ENCODE data around the gene ATG14.
"Not testable (repeated sequence)": the region's sequence is repeated elsewhere in the genome, so short reads cannot be mapped to it uniquely, and the experiment has no call there.

The ATG14 gene

DNA sequence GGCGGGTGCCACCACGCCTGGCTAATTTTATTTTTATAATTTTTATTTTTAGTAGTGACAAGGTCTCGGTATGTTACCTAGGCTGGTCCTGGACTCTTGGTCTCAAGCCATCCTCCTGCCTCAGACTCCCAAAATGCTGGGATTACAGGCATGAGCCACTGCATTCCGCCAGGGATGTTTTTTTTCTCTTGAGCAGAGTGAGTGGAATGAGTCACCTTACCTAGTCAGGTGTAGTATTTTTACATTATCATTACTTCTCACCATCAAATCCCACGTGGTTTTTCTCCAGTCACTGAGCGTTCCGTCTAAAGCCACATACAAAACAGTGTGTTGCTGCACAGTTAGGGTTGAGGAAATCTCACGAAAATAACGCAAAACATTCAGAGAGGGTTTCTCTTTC, 29.7 kb upstream of the ATG14 start:
- Mint-ChIP-seq H3K4me3 (no peak overlapping the region), H3K9me3 (no peaks in the 10 kb centered on the region), H3K27me3 (no peaks in the 10 kb centered on the region), H3K4me1 (ENCODE audit: low read depth) (peaks cover 3% of the 10 kb centered on the region), H3K36me3 (ENCODE audit: low read depth) (no peaks in the 10 kb centered on the region), H3K27ac (no peak overlapping the region)

DNA sequence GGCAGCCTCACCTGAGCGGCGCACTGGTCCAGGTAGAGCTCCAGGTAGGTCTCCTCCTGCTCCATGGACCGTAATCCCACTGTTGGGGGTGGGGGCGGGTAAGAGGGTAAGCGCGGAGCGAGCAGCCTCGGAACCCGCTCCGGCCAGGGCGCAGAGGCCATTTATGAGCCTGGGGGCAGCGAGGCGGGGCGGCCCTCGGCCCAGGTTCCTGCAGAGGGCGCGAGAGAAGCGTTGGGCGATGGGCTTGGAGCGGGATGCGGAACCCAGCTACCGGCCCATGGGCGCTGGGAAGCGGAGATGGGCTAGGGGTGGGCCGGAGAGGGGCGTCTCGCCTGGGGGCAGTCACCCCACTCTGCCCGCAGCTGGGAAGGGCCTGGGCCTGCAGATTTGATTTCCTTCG, 28.8 kb upstream of the ATG14 start, which contains the start of gene TBPL2:
Gene TBPL2 (minus strand): TSS at position 232 of the 400 bp plus-strand sequence. CDS start 167 bp downstream, at position 65.
- no peak within 1 kb of the TSS for H3K27ac Mint-ChIP-seq
- H3K27me3 Mint-ChIP-seq, result no peaks in the 10 kb centered on the region
- H3K9me3 Mint-ChIP-seq, result no peaks in the 10 kb centered on the region
- H3K4me3 Mint-ChIP-seq, result no peak within 1 kb of the TSS
- no peaks in the 10 kb centered on the region for H3K36me3 Mint-ChIP-seq (ENCODE audit: low read depth)
- H3K4me1 Mint-ChIP-seq (ENCODE audit: low read depth), result no peaks in the 10 kb centered on the region

DNA sequence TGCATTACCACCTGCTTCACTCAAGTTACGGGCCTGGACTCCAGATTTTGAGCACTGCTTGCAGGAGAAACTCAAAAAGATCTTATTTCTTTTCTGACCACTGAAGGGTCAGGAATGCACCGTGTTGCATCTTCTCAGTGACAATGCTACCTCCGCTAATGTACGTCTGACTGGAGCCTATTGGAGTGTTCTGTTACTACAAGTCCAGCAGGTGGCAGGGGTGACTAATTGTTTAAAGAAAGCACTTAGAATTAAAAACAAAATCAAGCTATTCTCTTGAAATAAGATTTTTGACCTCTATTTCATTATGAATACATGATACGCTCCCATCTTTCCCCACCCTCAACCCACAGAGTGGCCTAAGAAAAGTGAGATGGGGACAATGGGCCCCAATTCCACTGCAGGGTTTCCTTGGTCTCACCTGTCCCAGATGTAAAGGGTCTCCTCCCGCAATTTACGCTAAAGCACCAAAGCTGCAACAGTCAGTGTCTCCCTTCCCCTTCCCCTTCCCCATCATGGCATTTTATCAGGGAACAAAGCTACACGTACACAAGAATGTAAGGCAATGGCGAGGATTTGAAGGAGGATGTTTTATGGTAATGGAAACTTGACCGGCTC, 26.5 kb upstream of the ATG14 start:
- no peaks in the 10 kb centered on the region for H3K9me3 Mint-ChIP-seq
- no peak overlapping the region for H3K27ac Mint-ChIP-seq
- H3K36me3 Mint-ChIP-seq (ENCODE audit: low read depth), result no peaks in the 10 kb centered on the region
- peaks cover 18% of the 10 kb centered on the region for H3K4me1 Mint-ChIP-seq (ENCODE audit: low read depth)
- H3K4me3 Mint-ChIP-seq, result no peak overlapping the region
- H3K27me3 Mint-ChIP-seq, result no peaks in the 10 kb centered on the region

DNA sequence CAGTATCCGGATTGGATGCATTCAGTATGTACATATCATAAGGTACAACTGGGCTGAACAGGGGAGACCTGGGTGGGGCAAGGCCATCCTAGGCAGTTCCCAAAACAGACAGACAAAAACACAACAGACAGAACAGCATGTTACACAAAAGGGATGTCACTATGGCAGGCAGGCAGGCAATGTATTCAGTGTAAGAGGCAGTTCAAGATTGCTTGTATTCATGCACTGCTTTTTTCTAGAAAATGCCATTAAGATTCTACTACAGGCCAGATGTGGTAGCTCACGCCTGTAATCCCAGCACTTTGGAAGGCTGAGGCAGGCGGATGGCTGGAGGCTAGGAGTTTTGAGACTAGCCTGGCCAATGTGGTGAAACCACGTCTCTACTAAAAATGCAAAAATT, 25.3 kb upstream of the ATG14 start:
- no peaks in the 10 kb centered on the region for H3K36me3 Mint-ChIP-seq (ENCODE audit: low read depth)
- H3K4me3 Mint-ChIP-seq, result no peak overlapping the region
- no peaks in the 10 kb centered on the region for H3K27me3 Mint-ChIP-seq
- peaks cover 22% of the 10 kb centered on the region for H3K4me1 Mint-ChIP-seq (ENCODE audit: low read depth)
- H3K9me3 Mint-ChIP-seq, result no peaks in the 10 kb centered on the region
- H3K27ac Mint-ChIP-seq, result no peak overlapping the region

DNA sequence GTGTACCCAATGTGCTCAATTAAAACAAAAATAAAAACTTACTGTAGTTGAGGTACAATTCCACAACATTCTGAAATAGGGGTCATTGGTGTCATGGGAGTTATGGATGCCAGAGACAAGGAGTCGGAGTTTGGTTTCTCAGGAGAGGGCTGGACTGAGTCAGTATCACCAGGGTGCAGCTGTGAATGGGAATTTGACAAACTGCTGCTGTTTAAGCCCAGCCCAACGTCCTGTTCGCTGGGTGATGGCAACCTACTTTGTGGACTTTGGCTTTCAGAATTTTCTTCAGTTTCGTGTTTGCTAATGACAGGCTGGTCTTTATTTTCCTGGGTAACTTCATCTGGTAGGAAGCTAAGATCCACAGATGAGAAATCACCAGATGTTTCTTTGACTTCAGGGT, 24.9 kb upstream of the ATG14 start:
- peaks cover 22% of the 10 kb centered on the region for H3K4me1 Mint-ChIP-seq (ENCODE audit: low read depth)
- no peak overlapping the region for H3K4me3 Mint-ChIP-seq
- H3K36me3 Mint-ChIP-seq (ENCODE audit: low read depth), result no peaks in the 10 kb centered on the region
- H3K9me3 Mint-ChIP-seq, result no peaks in the 10 kb centered on the region
- no peak overlapping the region for H3K27ac Mint-ChIP-seq
- H3K27me3 Mint-ChIP-seq, result no peaks in the 10 kb centered on the region

DNA sequence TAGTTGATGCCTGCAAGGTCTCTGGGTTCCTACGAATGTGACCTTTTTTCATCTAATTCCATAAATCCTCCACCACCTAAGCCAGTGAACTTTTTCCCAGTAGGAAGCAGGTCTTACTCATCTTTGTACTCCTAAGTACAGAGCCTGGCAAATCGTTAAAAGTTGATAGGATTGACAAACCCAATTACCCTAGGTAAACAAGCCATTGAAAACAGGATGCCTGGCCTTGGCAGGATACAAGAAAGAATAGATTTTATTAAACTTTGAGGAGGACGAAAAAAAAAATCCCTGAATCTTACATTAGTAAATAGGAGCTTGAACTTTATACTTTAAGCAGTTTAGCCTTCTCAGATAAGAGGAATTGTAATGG, 23.2 kb upstream of the ATG14 start:
- H3K4me1 Mint-ChIP-seq (ENCODE audit: low read depth), result peaks cover 25% of the 10 kb centered on the region
- H3K27ac Mint-ChIP-seq, result no peak overlapping the region
- no peak overlapping the region for H3K4me3 Mint-ChIP-seq
- no peaks in the 10 kb centered on the region for H3K27me3 Mint-ChIP-seq
- H3K9me3 Mint-ChIP-seq, result no peaks in the 10 kb centered on the region
- H3K36me3 Mint-ChIP-seq (ENCODE audit: low read depth), result no peaks in the 10 kb centered on the region

DNA sequence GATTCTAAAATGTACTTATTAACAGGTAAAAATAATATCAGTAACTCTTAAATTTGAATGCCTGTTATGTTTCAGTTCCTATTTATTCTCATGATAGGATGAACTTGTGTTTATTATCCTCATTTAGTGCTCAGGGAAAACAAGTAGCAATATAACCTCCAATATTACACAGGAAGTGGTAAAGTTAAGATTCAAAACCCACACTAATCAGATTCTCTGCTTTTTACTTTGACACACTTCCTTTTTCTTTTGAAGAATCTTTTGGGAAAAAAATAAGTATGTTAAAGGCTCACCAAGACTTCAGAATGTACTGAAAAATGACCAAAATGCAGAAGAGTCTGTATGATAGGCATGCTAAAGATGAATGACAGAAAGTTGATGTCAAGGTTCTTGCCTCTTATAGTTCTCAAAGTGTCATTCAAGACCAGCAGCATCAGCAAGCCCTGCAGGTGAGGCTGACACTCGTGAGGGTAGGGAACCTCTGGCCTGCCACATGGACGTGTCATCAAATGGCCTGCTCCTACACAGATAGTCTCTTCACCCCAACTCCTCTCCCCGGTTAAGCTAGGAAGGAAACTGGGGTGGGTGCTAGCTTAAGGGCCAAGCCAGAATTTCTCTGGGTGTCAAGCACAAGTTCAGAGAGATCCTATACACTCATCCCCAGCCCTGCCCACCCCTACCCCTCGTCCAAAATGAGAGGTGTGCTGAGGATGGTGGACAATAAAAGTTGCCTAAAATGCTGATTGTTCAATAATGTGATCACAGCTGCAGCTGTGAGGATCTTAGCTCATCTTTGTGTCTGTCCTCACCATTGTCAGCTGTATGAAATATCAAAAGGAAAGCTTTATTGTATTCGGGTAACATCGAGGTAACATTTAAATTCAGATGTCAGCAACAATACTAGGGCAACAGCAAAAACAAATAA, 22.5 kb upstream of the ATG14 start:
- H3K27ac Mint-ChIP-seq, result peak overlapping the region; percentile 32
- H3K27me3 Mint-ChIP-seq, result no peaks in the 10 kb centered on the region
- peaks cover 26% of the 10 kb centered on the region for H3K4me1 Mint-ChIP-seq (ENCODE audit: low read depth)
- peak overlapping the region; percentile 3 for H3K4me3 Mint-ChIP-seq
- H3K36me3 Mint-ChIP-seq (ENCODE audit: low read depth), result no peaks in the 10 kb centered on the region
- H3K9me3 Mint-ChIP-seq, result no peaks in the 10 kb centered on the region

DNA sequence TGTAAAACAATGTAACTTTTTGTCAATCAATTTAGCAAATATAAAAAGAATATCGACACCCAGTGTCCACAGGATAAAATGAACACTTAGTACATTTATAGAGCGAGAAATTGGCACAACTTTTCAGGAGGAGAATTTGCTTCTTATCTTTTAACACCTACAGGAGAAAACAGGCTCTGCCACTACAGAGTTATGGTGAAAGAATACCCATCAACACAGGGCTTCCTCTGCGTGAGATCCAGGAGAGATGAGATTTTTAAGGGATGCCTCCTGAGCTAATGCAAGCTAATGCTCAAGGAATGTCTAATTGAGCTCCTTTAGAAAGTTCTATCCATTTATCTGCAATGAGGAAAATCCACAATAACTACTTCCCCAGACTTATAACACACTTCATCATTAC, 21.0 kb upstream of the ATG14 start:
- H3K4me1 Mint-ChIP-seq (ENCODE audit: low read depth), result peaks cover 26% of the 10 kb centered on the region
- no peaks in the 10 kb centered on the region for H3K27me3 Mint-ChIP-seq
- H3K4me3 Mint-ChIP-seq, result no peak overlapping the region
- no peak overlapping the region for H3K27ac Mint-ChIP-seq
- no peaks in the 10 kb centered on the region for H3K36me3 Mint-ChIP-seq (ENCODE audit: low read depth)
- H3K9me3 Mint-ChIP-seq, result no peaks in the 10 kb centered on the region

DNA sequence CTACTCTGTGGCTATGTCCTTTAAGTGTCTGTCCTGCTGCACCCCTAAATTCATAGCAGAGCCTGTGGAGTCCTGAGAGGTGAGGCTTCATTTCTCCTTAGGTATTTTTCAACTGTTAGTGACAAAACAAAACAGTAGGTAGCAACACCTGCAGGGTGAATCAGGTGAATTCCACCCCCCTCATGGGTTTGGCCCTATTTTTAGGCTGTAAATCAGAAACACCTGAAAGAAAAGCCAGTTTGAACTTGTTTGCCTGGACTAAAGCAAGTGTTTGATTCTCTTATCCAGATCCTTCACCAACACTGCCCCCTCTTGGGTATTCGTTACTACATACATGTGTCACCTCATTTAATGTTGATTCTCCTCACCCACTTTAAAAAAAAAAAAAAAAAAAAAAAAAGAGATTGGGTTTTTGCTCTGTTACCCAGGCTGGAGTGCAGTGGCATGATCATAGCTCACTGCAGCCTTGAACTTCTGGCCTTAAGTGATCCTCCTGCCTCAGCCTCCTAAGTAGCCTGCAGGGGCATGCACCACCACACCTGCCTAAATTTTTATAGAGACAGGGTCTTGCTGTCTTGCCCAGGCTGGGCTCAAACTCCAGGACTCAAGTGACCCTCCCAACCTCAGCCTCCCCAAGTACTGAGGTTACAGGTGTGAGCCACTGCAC, 18.5 kb upstream of the ATG14 start:
- H3K27me3 Mint-ChIP-seq, result no peaks in the 10 kb centered on the region
- peaks cover 26% of the 10 kb centered on the region for H3K4me1 Mint-ChIP-seq (ENCODE audit: low read depth)
- H3K9me3 Mint-ChIP-seq, result no peaks in the 10 kb centered on the region
- no peak overlapping the region for H3K4me3 Mint-ChIP-seq
- H3K27ac Mint-ChIP-seq, result peak overlapping the region; percentile 75
- no peaks in the 10 kb centered on the region for H3K36me3 Mint-ChIP-seq (ENCODE audit: low read depth)

DNA sequence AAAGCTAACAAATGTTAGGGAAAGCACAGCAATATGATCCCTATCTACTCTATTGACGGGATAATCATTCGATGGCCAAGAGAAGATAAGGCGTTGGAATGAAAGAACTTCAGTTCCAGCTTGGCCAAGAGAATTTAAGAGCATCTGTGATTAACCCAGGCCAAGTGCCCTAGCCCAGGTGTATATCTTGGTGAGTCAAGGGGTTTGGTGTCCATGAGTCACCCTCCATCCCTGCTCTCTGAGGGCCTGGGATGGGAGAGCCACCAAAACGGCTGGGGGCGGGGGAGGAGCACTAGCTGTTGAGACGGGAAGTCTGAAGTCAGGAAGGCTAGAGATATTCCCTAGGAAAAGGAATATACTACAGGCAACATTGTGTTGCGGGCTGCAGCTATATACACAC, 15.8 kb upstream of the ATG14 start:
- Mint-ChIP-seq H3K4me1 (ENCODE audit: low read depth) (peaks cover 4% of the 10 kb centered on the region), H3K27ac (no peak overlapping the region), H3K9me3 (no peaks in the 10 kb centered on the region), H3K36me3 (ENCODE audit: low read depth) (no peaks in the 10 kb centered on the region), H3K27me3 (no peaks in the 10 kb centered on the region), H3K4me3 (no peak overlapping the region)

DNA sequence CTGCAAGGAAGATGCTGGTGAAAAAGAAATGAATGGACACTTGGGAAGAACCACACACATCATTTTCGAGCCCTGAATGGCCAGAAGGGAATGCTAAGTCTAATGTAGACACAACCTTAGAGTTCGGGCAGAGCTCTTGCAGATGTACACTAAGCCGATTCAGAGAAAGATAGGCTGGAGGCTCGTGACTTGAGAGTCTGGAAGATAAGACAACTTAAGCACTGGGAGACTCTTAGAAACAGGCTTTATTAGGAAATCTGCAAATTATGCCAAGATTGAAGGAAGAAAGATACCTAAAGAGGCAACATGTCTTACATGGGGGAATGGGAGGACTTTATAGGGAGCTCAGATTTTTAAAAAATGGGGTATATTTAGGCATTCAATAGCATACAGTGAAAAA, 15.3 kb upstream of the ATG14 start:
- H3K36me3 Mint-ChIP-seq (ENCODE audit: low read depth), result no peaks in the 10 kb centered on the region
- H3K9me3 Mint-ChIP-seq, result no peaks in the 10 kb centered on the region
- H3K4me1 Mint-ChIP-seq (ENCODE audit: low read depth), result peaks cover 4% of the 10 kb centered on the region
- no peaks in the 10 kb centered on the region for H3K27me3 Mint-ChIP-seq
- no peak overlapping the region for H3K4me3 Mint-ChIP-seq
- no peak overlapping the region for H3K27ac Mint-ChIP-seq

DNA sequence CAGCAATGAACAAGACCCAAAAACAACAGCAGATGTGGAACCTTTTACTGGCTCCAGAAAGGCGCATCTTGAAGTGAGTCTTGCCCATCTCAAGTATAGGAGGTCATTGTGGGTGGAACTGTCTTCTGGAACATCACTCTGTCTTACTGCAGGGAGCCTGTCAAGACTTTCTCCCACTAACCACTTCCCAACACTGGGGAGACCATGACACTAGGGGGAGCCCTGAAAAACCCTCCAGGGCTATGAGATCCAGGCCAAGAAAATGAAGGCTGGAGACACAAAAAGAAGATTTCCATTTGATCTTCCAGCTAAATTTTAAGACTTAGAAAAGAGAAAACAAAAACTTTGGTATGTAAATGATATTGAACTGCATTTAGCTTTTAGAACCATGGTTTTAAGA, 13.5 kb upstream of the ATG14 start:
- Mint-ChIP-seq H3K4me1 (ENCODE audit: low read depth) (peaks cover 4% of the 10 kb centered on the region), H3K27ac (no peak overlapping the region), H3K9me3 (no peaks in the 10 kb centered on the region), H3K27me3 (no peaks in the 10 kb centered on the region), H3K4me3 (no peak overlapping the region), H3K36me3 (ENCODE audit: low read depth) (no peaks in the 10 kb centered on the region)

DNA sequence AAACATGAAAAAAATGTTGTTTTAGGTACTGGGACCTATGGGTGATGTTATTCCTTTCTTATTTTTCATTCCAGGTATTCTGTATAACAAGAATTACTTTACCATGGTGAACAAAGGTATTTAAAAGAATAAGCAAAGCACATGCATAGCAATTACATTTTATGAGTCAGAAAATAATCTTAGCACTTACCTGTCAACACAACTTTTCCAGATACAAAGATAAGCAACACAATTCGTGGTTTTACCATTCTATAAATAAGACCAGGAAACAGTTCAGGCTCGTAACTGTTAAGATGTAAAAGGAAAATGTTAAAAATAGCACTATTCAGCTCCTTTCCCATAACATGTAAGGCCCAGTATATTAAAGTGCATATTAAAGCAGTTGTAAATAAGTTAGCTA, 12.3 kb upstream of the ATG14 start:
- no peak overlapping the region for H3K4me3 Mint-ChIP-seq
- H3K27ac Mint-ChIP-seq, result no peak overlapping the region
- H3K36me3 Mint-ChIP-seq (ENCODE audit: low read depth), result no peaks in the 10 kb centered on the region
- no peaks in the 10 kb centered on the region for H3K9me3 Mint-ChIP-seq
- H3K4me1 Mint-ChIP-seq (ENCODE audit: low read depth), result no peaks in the 10 kb centered on the region
- H3K27me3 Mint-ChIP-seq, result no peaks in the 10 kb centered on the region

DNA sequence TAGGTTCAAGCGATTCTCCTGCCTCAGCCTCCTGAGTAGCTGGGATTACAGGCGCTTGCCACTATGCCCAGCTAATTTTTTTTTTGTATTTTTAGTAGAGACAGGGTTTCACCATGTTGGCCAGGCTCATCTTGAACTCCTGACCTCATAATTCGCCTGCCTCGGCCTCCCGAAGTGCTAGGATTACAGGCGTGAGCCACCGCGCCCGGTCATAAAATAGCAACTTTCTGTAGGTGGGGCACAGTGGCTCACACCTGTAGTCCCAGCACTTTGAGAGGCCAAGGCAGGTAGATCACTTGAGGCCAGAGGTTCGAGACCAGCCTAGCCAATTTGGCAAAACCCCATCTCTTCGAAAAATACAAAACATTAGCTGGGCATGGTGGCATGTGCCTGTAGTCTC, 10.7 kb upstream of the ATG14 start:
- not testable (repeated sequence) for H3K27me3 Mint-ChIP-seq; H3K4me1 Mint-ChIP-seq (ENCODE audit: low read depth); H3K4me3 Mint-ChIP-seq; H3K27ac Mint-ChIP-seq; H3K9me3 Mint-ChIP-seq; H3K36me3 Mint-ChIP-seq (ENCODE audit: low read depth)

DNA sequence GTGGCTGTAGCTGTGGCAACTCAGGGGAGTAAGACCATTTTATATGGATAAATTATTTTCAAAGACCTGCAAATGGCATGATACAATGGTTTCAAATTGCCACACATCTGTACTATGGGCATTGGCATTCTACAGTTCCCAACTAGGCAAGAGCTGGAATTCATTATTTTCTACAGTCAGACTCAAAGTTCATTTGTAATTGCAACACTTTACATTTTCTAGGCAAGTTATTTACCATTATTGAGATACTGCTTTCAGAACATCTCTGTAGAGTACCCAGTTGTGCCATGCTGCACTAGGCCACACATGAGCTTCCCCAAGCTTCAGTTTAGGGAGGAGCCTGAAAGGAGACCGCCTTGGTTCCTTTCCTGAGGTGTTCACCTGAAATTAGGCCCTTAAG, 8.0 kb upstream of the ATG14 start:
- H3K36me3 Mint-ChIP-seq (ENCODE audit: low read depth), result no peaks in the 10 kb centered on the region
- H3K9me3 Mint-ChIP-seq, result no peaks in the 10 kb centered on the region
- no peaks in the 10 kb centered on the region for H3K27me3 Mint-ChIP-seq
- H3K27ac Mint-ChIP-seq, result no peak overlapping the region
- no peak overlapping the region for H3K4me3 Mint-ChIP-seq
- peaks cover 8% of the 10 kb centered on the region for H3K4me1 Mint-ChIP-seq (ENCODE audit: low read depth)
